ENCODE data around the gene HNRNPUL1.

The HNRNPUL1 gene

GRCh38 chr19:41296433-41296871 is 32.3 kb downstream of the HNRNPUL1 start:
- Histone ChIP-seq H3K4me1 (ENCODE audit: control insufficient read depth in 5 of 5, insufficient read depth in 5 of 5, low read length in 5 of 5) (peaks cover 20 to 57% (median 52%) of the 10 kb centered on the region in 5 donors), H3K9ac (ENCODE audit: low read length in 5 of 5) (peak overlapping the region in 3 of 5 donors; percentile 22 to 43 (median 41)), H3K27me3 (ENCODE audit: control insufficient read depth in 5 of 5, insufficient read depth in 4 of 5, low read length in 5 of 5) (no peaks in the 10 kb centered on the region), H3K27ac (ENCODE audit: low read depth, low read length) (peak overlapping the region; percentile 53), H3K9me3 (ENCODE audit: control insufficient read depth in 5 of 5, low read length in 5 of 5) (no peaks in the 10 kb centered on the region), H3K4me3 (ENCODE audit: low read depth in 1 of 5, low read length in 5 of 5) (no peak overlapping the region), H3K36me3 (ENCODE audit: control insufficient read depth in 5 of 5, insufficient read depth in 5 of 5, low read length in 5 of 5) (peaks cover 24 to 97% (median 84%) of the 10 kb centered on the region in 5 donors)

GRCh38 chr19:41297628-41298347 is 33.6 kb downstream of the HNRNPUL1 start:
- Histone ChIP-seq H3K4me1 (ENCODE audit: control insufficient read depth in 5 of 5, insufficient read depth in 5 of 5, low read length in 5 of 5) (peaks cover 20 to 67% (median 52%) of the 10 kb centered on the region in 5 donors), H3K27ac (ENCODE audit: low read depth, low read length) (peak overlapping the region; percentile 53), H3K4me3 (ENCODE audit: low read depth in 1 of 5, low read length in 5 of 5) (peak overlapping the region in 1 of 5 donors; percentile 13), H3K27me3 (ENCODE audit: control insufficient read depth in 5 of 5, insufficient read depth in 4 of 5, low read length in 5 of 5) (no peaks in the 10 kb centered on the region), H3K9ac (ENCODE audit: low read length in 5 of 5) (peak overlapping the region in 4 of 5 donors; percentile 1 to 54 (median 31)), H3K9me3 (ENCODE audit: control insufficient read depth in 5 of 5, low read length in 5 of 5) (no peaks in the 10 kb centered on the region), H3K36me3 (ENCODE audit: control insufficient read depth in 5 of 5, insufficient read depth in 5 of 5, low read length in 5 of 5) (peaks cover 23 to 95% (median 80%) of the 10 kb centered on the region in 5 donors)

- peak overlapping the region in 4 of 5 donors; percentile 1 to 54 (median 31) for H3K9ac ChIP-seq (ENCODE audit: low read length in 5 of 5)
- peaks cover 19 to 95% (median 80%) of the 10 kb centered on the region in 5 donors for H3K36me3 ChIP-seq (ENCODE audit: control insufficient read depth in 5 of 5, insufficient read depth in 5 of 5, low read length in 5 of 5)
- H3K4me1 ChIP-seq (ENCODE audit: control insufficient read depth in 5 of 5, insufficient read depth in 5 of 5, low read length in 5 of 5): peaks cover 20 to 70% (median 51%) of the 10 kb centered on the region in 5 donors
- no peaks in the 10 kb centered on the region for H3K9me3 ChIP-seq (ENCODE audit: control insufficient read depth in 5 of 5, low read length in 5 of 5)
- H3K4me3 ChIP-seq (ENCODE audit: low read depth in 1 of 5, low read length in 5 of 5): peak overlapping the region in 2 of 5 donors; percentile 8 to 19
- H3K27me3 ChIP-seq (ENCODE audit: control insufficient read depth in 5 of 5, insufficient read depth in 4 of 5, low read length in 5 of 5): no peaks in the 10 kb centered on the region
- H3K27ac ChIP-seq (ENCODE audit: low read depth, low read length): peak overlapping the region; percentile 76
Measured at GRCh38 chr19:41298348-41298964, 34.3 kb downstream of the HNRNPUL1 start.

GRCh38 chr19:41299046-41299754 is 35.0 kb downstream of the HNRNPUL1 start:
- H3K4me3 ChIP-seq (ENCODE audit: low read depth in 1 of 5, low read length in 5 of 5): peak overlapping the region in 2 of 5 donors; percentile 4 to 19
- H3K4me1 ChIP-seq (ENCODE audit: control insufficient read depth in 5 of 5, insufficient read depth in 5 of 5, low read length in 5 of 5): peaks cover 20 to 72% (median 53%) of the 10 kb centered on the region in 5 donors
- H3K9me3 ChIP-seq (ENCODE audit: control insufficient read depth in 5 of 5, low read length in 5 of 5): no peaks in the 10 kb centered on the region
- H3K36me3 ChIP-seq (ENCODE audit: control insufficient read depth in 5 of 5, insufficient read depth in 5 of 5, low read length in 5 of 5): peaks cover 19 to 95% (median 80%) of the 10 kb centered on the region in 5 donors
- peak overlapping the region in 1 of 5 donors; percentile 38 for H3K9ac ChIP-seq (ENCODE audit: low read length in 5 of 5)
- H3K27me3 ChIP-seq (ENCODE audit: control insufficient read depth in 5 of 5, insufficient read depth in 4 of 5, low read length in 5 of 5): no peaks in the 10 kb centered on the region
- H3K27ac ChIP-seq (ENCODE audit: low read depth, low read length): peak overlapping the region; percentile 76

DNA sequence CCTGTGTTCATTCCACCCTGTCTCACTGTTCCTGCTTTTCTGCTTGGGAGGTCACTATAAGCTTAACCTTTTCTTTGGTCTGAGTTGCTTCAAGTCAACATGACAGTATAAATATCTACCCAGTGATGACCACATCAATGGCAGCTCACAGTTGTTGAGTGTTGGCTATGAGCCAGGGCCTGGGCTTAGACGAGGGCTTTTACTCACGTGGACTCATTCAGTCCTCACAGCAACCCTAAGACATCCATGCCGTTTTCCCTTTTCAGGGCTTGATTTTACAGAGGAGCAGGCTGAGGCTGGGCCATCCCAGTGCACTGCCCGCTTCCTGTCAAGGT is 35.5 kb downstream of the HNRNPUL1 start:
- H3K4me1 ChIP-seq (ENCODE audit: control insufficient read depth in 5 of 5, insufficient read depth in 5 of 5, low read length in 5 of 5): peaks cover 20 to 77% (median 58%) of the 10 kb centered on the region in 5 donors
- H3K9me3 ChIP-seq (ENCODE audit: control insufficient read depth in 5 of 5, low read length in 5 of 5): no peaks in the 10 kb centered on the region
- H3K27me3 ChIP-seq (ENCODE audit: control insufficient read depth in 5 of 5, insufficient read depth in 4 of 5, low read length in 5 of 5): no peaks in the 10 kb centered on the region
- peaks cover 19 to 95% (median 80%) of the 10 kb centered on the region in 5 donors for H3K36me3 ChIP-seq (ENCODE audit: control insufficient read depth in 5 of 5, insufficient read depth in 5 of 5, low read length in 5 of 5)
- peak overlapping the region; percentile 76 for H3K27ac ChIP-seq (ENCODE audit: low read depth, low read length)
- no peak overlapping the region for H3K4me3 ChIP-seq (ENCODE audit: low read depth in 1 of 5, low read length in 5 of 5)
- peak overlapping the region in 1 of 5 donors; percentile 28 for H3K9ac ChIP-seq (ENCODE audit: low read length in 5 of 5)

- peak overlapping the region; percentile 76 for H3K27ac ChIP-seq (ENCODE audit: low read depth, low read length)
- H3K4me3 ChIP-seq (ENCODE audit: low read depth in 1 of 5, low read length in 5 of 5): no peak overlapping the region
- H3K27me3 ChIP-seq (ENCODE audit: control insufficient read depth in 5 of 5, insufficient read depth in 4 of 5, low read length in 5 of 5): no peaks in the 10 kb centered on the region
- H3K9ac ChIP-seq (ENCODE audit: low read length in 5 of 5): peak overlapping the region in 1 of 5 donors; percentile 33
- peaks cover 20 to 79% (median 59%) of the 10 kb centered on the region in 5 donors for H3K4me1 ChIP-seq (ENCODE audit: control insufficient read depth in 5 of 5, insufficient read depth in 5 of 5, low read length in 5 of 5)
- H3K9me3 ChIP-seq (ENCODE audit: control insufficient read depth in 5 of 5, low read length in 5 of 5): no peaks in the 10 kb centered on the region
- peaks cover 15 to 95% (median 80%) of the 10 kb centered on the region in 5 donors for H3K36me3 ChIP-seq (ENCODE audit: control insufficient read depth in 5 of 5, insufficient read depth in 5 of 5, low read length in 5 of 5)
Measured at GRCh38 chr19:41300555-41300954, 36.4 kb downstream of the HNRNPUL1 start.

- Histone ChIP-seq H3K27me3 (ENCODE audit: control insufficient read depth in 5 of 5, insufficient read depth in 4 of 5, low read length in 5 of 5) (no peaks in the 10 kb centered on the region), H3K27ac (ENCODE audit: low read depth, low read length) (no peak overlapping the region), H3K36me3 (ENCODE audit: control insufficient read depth in 5 of 5, insufficient read depth in 5 of 5, low read length in 5 of 5) (peaks cover 11 to 92% (median 72%) of the 10 kb centered on the region in 5 donors), H3K9ac (ENCODE audit: low read length in 5 of 5) (no peak overlapping the region), H3K4me3 (ENCODE audit: low read depth in 1 of 5, low read length in 5 of 5) (peak overlapping the region in 1 of 5 donors; percentile 16), H3K9me3 (ENCODE audit: control insufficient read depth in 5 of 5, low read length in 5 of 5) (no peaks in the 10 kb centered on the region), H3K4me1 (ENCODE audit: control insufficient read depth in 5 of 5, insufficient read depth in 5 of 5, low read length in 5 of 5) (peaks cover 15 to 75% (median 43%) of the 10 kb centered on the region in 5 donors)
Measured at GRCh38 chr19:41302624-41303351, 38.6 kb downstream of the HNRNPUL1 start.

DNA sequence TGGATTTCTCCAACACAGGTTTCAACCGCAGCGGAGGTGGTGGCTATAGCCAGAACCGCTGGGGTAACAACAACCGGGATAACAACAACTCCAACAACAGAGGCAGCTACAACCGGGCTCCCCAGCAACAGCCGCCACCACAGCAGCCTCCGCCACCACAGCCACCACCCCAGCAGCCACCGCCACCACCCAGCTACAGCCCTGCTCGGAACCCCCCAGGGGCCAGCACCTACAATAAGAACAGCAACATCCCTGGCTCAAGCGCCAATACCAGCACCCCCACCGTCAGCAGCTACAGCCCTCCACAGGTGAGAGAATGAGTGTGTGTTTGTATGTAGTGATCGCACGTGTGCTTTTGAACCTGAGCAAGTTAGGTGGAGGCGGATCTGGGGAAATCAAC is 39.8 kb downstream of the HNRNPUL1 start:
- no peak overlapping the region for H3K27ac ChIP-seq (ENCODE audit: low read depth, low read length)
- H3K9me3 ChIP-seq (ENCODE audit: control insufficient read depth in 5 of 5, low read length in 5 of 5): no peaks in the 10 kb centered on the region
- H3K27me3 ChIP-seq (ENCODE audit: control insufficient read depth in 5 of 5, insufficient read depth in 4 of 5, low read length in 5 of 5): peaks cover 0 to 2% (median 0%) of the 10 kb centered on the region in 5 donors
- no peak overlapping the region for H3K4me3 ChIP-seq (ENCODE audit: low read depth in 1 of 5, low read length in 5 of 5)
- no peak overlapping the region for H3K9ac ChIP-seq (ENCODE audit: low read length in 5 of 5)
- peaks cover 11 to 81% (median 64%) of the 10 kb centered on the region in 5 donors for H3K36me3 ChIP-seq (ENCODE audit: control insufficient read depth in 5 of 5, insufficient read depth in 5 of 5, low read length in 5 of 5)
- peaks cover 16 to 75% (median 43%) of the 10 kb centered on the region in 5 donors for H3K4me1 ChIP-seq (ENCODE audit: control insufficient read depth in 5 of 5, insufficient read depth in 5 of 5, low read length in 5 of 5)

GRCh38 chr19:41304706-41305483 is 40.7 kb downstream of the HNRNPUL1 start:
- H3K9me3 ChIP-seq (ENCODE audit: control insufficient read depth in 5 of 5, low read length in 5 of 5): no peaks in the 10 kb centered on the region
- peaks cover 16 to 74% (median 43%) of the 10 kb centered on the region in 5 donors for H3K4me1 ChIP-seq (ENCODE audit: control insufficient read depth in 5 of 5, insufficient read depth in 5 of 5, low read length in 5 of 5)
- H3K36me3 ChIP-seq (ENCODE audit: control insufficient read depth in 5 of 5, insufficient read depth in 5 of 5, low read length in 5 of 5): peaks cover 11 to 74% (median 63%) of the 10 kb centered on the region in 5 donors
- H3K4me3 ChIP-seq (ENCODE audit: low read depth in 1 of 5, low read length in 5 of 5): no peak overlapping the region
- peaks cover 0 to 2% (median 0%) of the 10 kb centered on the region in 5 donors for H3K27me3 ChIP-seq (ENCODE audit: control insufficient read depth in 5 of 5, insufficient read depth in 4 of 5, low read length in 5 of 5)
- H3K9ac ChIP-seq (ENCODE audit: low read length in 5 of 5): no peak overlapping the region
- H3K27ac ChIP-seq (ENCODE audit: low read depth, low read length): no peak overlapping the region

Measured in subcutaneous abdominal adipose tissue (tissue), 5 donors.